Measurements from ENCODE around the gene PLEKHH2.

The PLEKHH2 gene

GRCh38 chr2:43766006-43766405, 128.9 kb downstream of the PLEKHH2 start:
- H3K9me3 ChIP-seq (ENCODE audit: low read length), result no peaks in the 10 kb centered on the region
- H3K4me3 ChIP-seq (ENCODE audit: low read length), result no peak overlapping the region
- H3K4me1 ChIP-seq (ENCODE audit: insufficient read depth, low read length), result no peaks in the 10 kb centered on the region
- H3K36me3 ChIP-seq (ENCODE audit: insufficient read depth, low read length), result no peaks in the 10 kb centered on the region
- H2AFZ ChIP-seq (ENCODE audit: low read depth, low read length), result no peak overlapping the region
- H3K27me3 ChIP-seq (ENCODE audit: insufficient read depth, low read length), result no peaks in the 10 kb centered on the region

- Histone ChIP-seq H3K36me3 (ENCODE audit: insufficient read depth, low read length) (peaks cover 7% of the 10 kb centered on the region), H3K27me3 (ENCODE audit: insufficient read depth, low read length) (no peaks in the 10 kb centered on the region), H2AFZ (ENCODE audit: low read depth, low read length) (peak within 1 kb of the TSS; percentile 99), H3K9me3 (ENCODE audit: low read length) (no peaks in the 10 kb centered on the region), H3K4me3 (ENCODE audit: low read length) (peak within 1 kb of the TSS; percentile 97), H3K4me1 (ENCODE audit: insufficient read depth, low read length) (peaks cover 4% of the 10 kb centered on the region)
Measured at GRCh38 chr2:43773876-43774613, 137.0 kb downstream of the PLEKHH2 start, which contains the start of gene DYNC2LI1. Gene DYNC2LI1, plus strand, starts transcription at chr2:43774039. Its CDS starts 100 bp downstream, at chr2:43774139.

- Histone ChIP-seq H3K27me3 (ENCODE audit: insufficient read depth, low read length) (no peaks in the 10 kb centered on the region), H2AFZ (ENCODE audit: low read depth, low read length) (peak overlapping the region; percentile 99), H3K4me3 (ENCODE audit: low read length) (peak overlapping the region; percentile 97), H3K4me1 (ENCODE audit: insufficient read depth, low read length) (peaks cover 4% of the 10 kb centered on the region), H3K9me3 (ENCODE audit: low read length) (no peaks in the 10 kb centered on the region), H3K36me3 (ENCODE audit: insufficient read depth, low read length) (peaks cover 11% of the 10 kb centered on the region)
Measured at GRCh38 chr2:43774617-43775016, 137.6 kb downstream of the PLEKHH2 start.

- Histone ChIP-seq H3K4me3 (ENCODE audit: low read length) (no peak overlapping the region), H3K9me3 (ENCODE audit: low read length) (no peaks in the 10 kb centered on the region), H3K4me1 (ENCODE audit: insufficient read depth, low read length) (peaks cover 4% of the 10 kb centered on the region), H3K27me3 (ENCODE audit: insufficient read depth, low read length) (no peaks in the 10 kb centered on the region), H2AFZ (ENCODE audit: low read depth, low read length) (no peak overlapping the region), H3K36me3 (ENCODE audit: insufficient read depth, low read length) (peaks cover 14% of the 10 kb centered on the region)
Measured at GRCh38 chr2:43776324-43776723, 139.3 kb downstream of the PLEKHH2 start.

- H2AFZ ChIP-seq (ENCODE audit: low read depth, low read length), result no peak overlapping the region
- H3K9me3 ChIP-seq (ENCODE audit: low read length), result no peaks in the 10 kb centered on the region
- peaks cover 4% of the 10 kb centered on the region for H3K4me1 ChIP-seq (ENCODE audit: insufficient read depth, low read length)
- H3K4me3 ChIP-seq (ENCODE audit: low read length), result no peak overlapping the region
- peaks cover 14% of the 10 kb centered on the region for H3K36me3 ChIP-seq (ENCODE audit: insufficient read depth, low read length)
- H3K27me3 ChIP-seq (ENCODE audit: insufficient read depth, low read length), result no peaks in the 10 kb centered on the region
Measured at GRCh38 chr2:43777306-43777926, 140.4 kb downstream of the PLEKHH2 start.

- Histone ChIP-seq H3K4me3 (ENCODE audit: low read length) (no peak overlapping the region), H3K9me3 (ENCODE audit: low read length) (no peaks in the 10 kb centered on the region), H3K4me1 (ENCODE audit: insufficient read depth, low read length) (peaks cover 4% of the 10 kb centered on the region), H3K27me3 (ENCODE audit: insufficient read depth, low read length) (no peaks in the 10 kb centered on the region), H2AFZ (ENCODE audit: low read depth, low read length) (no peak overlapping the region), H3K36me3 (ENCODE audit: insufficient read depth, low read length) (peaks cover 14% of the 10 kb centered on the region)
Measured at GRCh38 chr2:43778233-43778632, 141.2 kb downstream of the PLEKHH2 start.

GRCh38 chr2:43787895-43788294, 150.8 kb downstream of the PLEKHH2 start:
- Histone ChIP-seq H3K4me3 (ENCODE audit: low read length) (no peak overlapping the region), H3K4me1 (ENCODE audit: insufficient read depth, low read length) (no peaks in the 10 kb centered on the region), H3K9me3 (ENCODE audit: low read length) (no peaks in the 10 kb centered on the region), H3K36me3 (ENCODE audit: insufficient read depth, low read length) (peaks cover 33% of the 10 kb centered on the region), H3K27me3 (ENCODE audit: insufficient read depth, low read length) (no peaks in the 10 kb centered on the region), H2AFZ (ENCODE audit: low read depth, low read length) (no peak overlapping the region)

- Histone ChIP-seq H3K27me3 (ENCODE audit: insufficient read depth, low read length) (no peaks in the 10 kb centered on the region), H2AFZ (ENCODE audit: low read depth, low read length) (no peak overlapping the region), H3K4me1 (ENCODE audit: insufficient read depth, low read length) (no peaks in the 10 kb centered on the region), H3K36me3 (ENCODE audit: insufficient read depth, low read length) (peaks cover 36% of the 10 kb centered on the region), H3K9me3 (ENCODE audit: low read length) (no peaks in the 10 kb centered on the region), H3K4me3 (ENCODE audit: low read length) (no peak overlapping the region)
Measured at GRCh38 chr2:43788646-43789045, 151.6 kb downstream of the PLEKHH2 start.

- Histone ChIP-seq H3K36me3 (ENCODE audit: insufficient read depth, low read length) (peaks cover 39% of the 10 kb centered on the region), H2AFZ (ENCODE audit: low read depth, low read length) (no peak overlapping the region), H3K27me3 (ENCODE audit: insufficient read depth, low read length) (no peaks in the 10 kb centered on the region), H3K9me3 (ENCODE audit: low read length) (no peaks in the 10 kb centered on the region), H3K4me3 (ENCODE audit: low read length) (no peak overlapping the region), H3K4me1 (ENCODE audit: insufficient read depth, low read length) (no peaks in the 10 kb centered on the region)
Measured at GRCh38 chr2:43790147-43790546, 153.1 kb downstream of the PLEKHH2 start.

GRCh38 chr2:43791035-43791765, 154.1 kb downstream of the PLEKHH2 start:
- no peak overlapping the region for H2AFZ ChIP-seq (ENCODE audit: low read depth, low read length)
- H3K4me3 ChIP-seq (ENCODE audit: low read length), result no peak overlapping the region
- H3K4me1 ChIP-seq (ENCODE audit: insufficient read depth, low read length), result no peaks in the 10 kb centered on the region
- H3K27me3 ChIP-seq (ENCODE audit: insufficient read depth, low read length), result no peaks in the 10 kb centered on the region
- no peaks in the 10 kb centered on the region for H3K9me3 ChIP-seq (ENCODE audit: low read length)
- H3K36me3 ChIP-seq (ENCODE audit: insufficient read depth, low read length), result peaks cover 37% of the 10 kb centered on the region

- Histone ChIP-seq H3K9me3 (ENCODE audit: low read length) (no peaks in the 10 kb centered on the region), H2AFZ (ENCODE audit: low read depth, low read length) (no peak overlapping the region), H3K27me3 (ENCODE audit: insufficient read depth, low read length) (no peaks in the 10 kb centered on the region), H3K4me3 (ENCODE audit: low read length) (no peak overlapping the region), H3K4me1 (ENCODE audit: insufficient read depth, low read length) (no peaks in the 10 kb centered on the region), H3K36me3 (ENCODE audit: insufficient read depth, low read length) (peaks cover 29% of the 10 kb centered on the region)
Measured at GRCh38 chr2:43792653-43793052, 155.6 kb downstream of the PLEKHH2 start.

- Histone ChIP-seq H2AFZ (ENCODE audit: low read depth, low read length) (no peak overlapping the region), H3K4me3 (ENCODE audit: low read length) (no peak overlapping the region), H3K27me3 (ENCODE audit: insufficient read depth, low read length) (no peaks in the 10 kb centered on the region), H3K9me3 (ENCODE audit: low read length) (no peaks in the 10 kb centered on the region), H3K4me1 (ENCODE audit: insufficient read depth, low read length) (no peaks in the 10 kb centered on the region), H3K36me3 (ENCODE audit: insufficient read depth, low read length) (peaks cover 24% of the 10 kb centered on the region)
Measured at GRCh38 chr2:43794956-43795355, 157.9 kb downstream of the PLEKHH2 start.

GRCh38 chr2:43796206-43796605, 159.1 kb downstream of the PLEKHH2 start:
- no peaks in the 10 kb centered on the region for H3K4me1 ChIP-seq (ENCODE audit: insufficient read depth, low read length)
- H3K4me3 ChIP-seq (ENCODE audit: low read length), result no peak overlapping the region
- no peak overlapping the region for H2AFZ ChIP-seq (ENCODE audit: low read depth, low read length)
- no peaks in the 10 kb centered on the region for H3K9me3 ChIP-seq (ENCODE audit: low read length)
- no peaks in the 10 kb centered on the region for H3K27me3 ChIP-seq (ENCODE audit: insufficient read depth, low read length)
- H3K36me3 ChIP-seq (ENCODE audit: insufficient read depth, low read length), result peaks cover 18% of the 10 kb centered on the region
